Loucy (cell line): Measurements from ENCODE around the gene SNAP91.

Experiments used
- H2AFZ ChIP-seq: fragments of 200-600 bp; sonication (generic); 2 replicates; pipeline ENCODE4 v1.6.0; 2016; ENCODE audit warnings: antibody characterized with exemption, mild to moderate bottlenecking, low read length, moderate library complexity
- H3F3A ChIP-seq: fragments of 200-600 bp; 2 replicates; pipeline ENCODE4 v1.6.0; 2016; ENCODE audit warnings: antibody characterized with exemption, low read depth, mild to moderate bottlenecking
- H3K27me3 ChIP-seq: fragments of 200-600 bp; sonication (generic); 2 replicates; pipeline ENCODE4 v1.6.1; 2014; ENCODE audit warnings: low read length, mild to moderate bottlenecking; ENCODE audit not compliant: insufficient read depth, poor library complexity, severe bottlenecking
- H3K36me3 ChIP-seq: fragments of 200-600 bp; sonication (generic); 2 replicates; pipeline ENCODE4 v1.6.1; 2016; ENCODE audit warnings: low read length; ENCODE audit not compliant: insufficient read depth
- H3K4me1 ChIP-seq: fragments of 200-600 bp; sonication (generic); 2 replicates; pipeline ENCODE4 v1.5.1; 2014; ENCODE audit warnings: low read length, mild to moderate bottlenecking; ENCODE audit not compliant: insufficient read depth, poor library complexity, severe bottlenecking
- H3K4me2 ChIP-seq: fragments of 200-600 bp; sonication (generic); 2 replicates; pipeline ENCODE4 v1.6.0; 2014; ENCODE audit warnings: antibody characterized with exemption, low read length, low read depth, mild to moderate bottlenecking; ENCODE audit not compliant: poor library complexity, severe bottlenecking
- H3K4me3 ChIP-seq: fragments of 200-600 bp; sonication (generic); 2 replicates; pipeline ENCODE4 v1.5.1; 2014; ENCODE audit warnings: low read length, mild to moderate bottlenecking, mixed read lengths; ENCODE audit not compliant: poor library complexity, severe bottlenecking
- H3K79me2 ChIP-seq: fragments of 200-600 bp; sonication (generic); 2 replicates; pipeline ENCODE4 v1.6.1; 2014; ENCODE audit warnings: low read length; ENCODE audit not compliant: insufficient read depth
- H3K9ac ChIP-seq: fragments of 200-600 bp; sonication (generic); 2 replicates; pipeline ENCODE4 v1.6.0; 2014; ENCODE audit warnings: mild to moderate bottlenecking, low read depth, low read length, moderate library complexity; ENCODE audit not compliant: poor library complexity, severe bottlenecking
- H3K9me2 ChIP-seq: fragments of 200-600 bp; sonication (generic); replicated peaks from 2 replicates; pipeline ENCODE4 v1.6.1; 2016; ENCODE audit warnings: low read depth, low read length, mixed read lengths
- H3K9me3 ChIP-seq: fragments of 200-600 bp; sonication (generic); 2 replicates; pipeline ENCODE4 v1.6.1; 2014; ENCODE audit warnings: mild to moderate bottlenecking, antibody characterized with exemption, low read length, low read depth; ENCODE audit not compliant: insufficient read depth
- H4K20me1 ChIP-seq: fragments of 200-600 bp; sonication (generic); 2 replicates; pipeline ENCODE4 v1.6.0; 2014; ENCODE audit warnings: antibody characterized with exemption, low read length, mild to moderate bottlenecking; ENCODE audit not compliant: insufficient read depth, poor library complexity, severe bottlenecking
- CTCF ChIP-seq: fragments of 200-600 bp; sonication (generic); conservative IDR thresholded peaks from 2 replicates; pipeline ENCODE4 v1.5.1; 2014; ENCODE audit warnings: mild to moderate bottlenecking, antibody characterized with exemption, low read length
- EZH2phosphoT487 ChIP-seq: fragments of 200-600 bp; IDR thresholded peaks from 2 replicates; pipeline ENCODE4 v1.6.1; 2018; ENCODE audit warnings: antibody characterized with exemption, mild to moderate bottlenecking, moderate library complexity, borderline replicate concordance

The SNAP91 gene

GRCh38 chr6:83677791-83678190, 31.1 kb downstream of the SNAP91 start:
- H3K9me3 ChIP-seq = no peaks in the 10 kb centered on the region
- no peak overlapping the region for H2AFZ ChIP-seq
- H3K9ac ChIP-seq = no peak overlapping the region
- H3K4me3 ChIP-seq = no peak overlapping the region
- H4K20me1 ChIP-seq = no peaks in the 10 kb centered on the region
- TF ChIP-seq CTCF = no peak
- no peak for TF ChIP-seq EZH2phosphoT487
- H3F3A ChIP-seq = no peaks in the 10 kb centered on the region
- H3K9me2 ChIP-seq = no peaks in the 10 kb centered on the region
- no peaks in the 10 kb centered on the region for H3K79me2 ChIP-seq
- H3K36me3 ChIP-seq = no peaks in the 10 kb centered on the region
- H3K4me1 ChIP-seq = no peaks in the 10 kb centered on the region
- H3K27me3 ChIP-seq = no peaks in the 10 kb centered on the region
- H3K4me2 ChIP-seq = no peak overlapping the region

DNA sequence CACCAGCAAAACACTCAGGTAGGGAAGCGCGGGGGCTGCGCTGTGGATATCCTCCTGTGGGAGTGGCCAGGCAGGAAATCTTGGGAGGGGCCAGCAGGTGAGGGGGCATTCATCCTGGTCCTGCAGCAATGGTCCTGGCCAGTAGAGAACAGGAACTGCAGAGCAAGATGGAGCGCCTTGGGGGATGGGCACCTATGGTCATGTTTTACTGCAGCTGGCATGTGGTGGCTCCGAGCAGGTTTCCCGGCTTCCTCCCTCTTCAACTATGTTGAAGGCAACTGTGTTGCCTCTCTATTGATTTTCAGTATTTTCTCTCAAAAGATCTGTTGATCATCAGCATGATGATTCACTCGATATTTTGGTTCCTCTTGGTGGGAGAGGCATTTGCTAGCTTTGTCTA, 70.9 kb downstream of the SNAP91 start:
- Histone ChIP-seq H3K4me2 (no peak overlapping the region), H4K20me1 (no peaks in the 10 kb centered on the region), H3K4me3 (no peak overlapping the region), H3K9me2 (no peaks in the 10 kb centered on the region), H3K9me3 (no peaks in the 10 kb centered on the region), H3K27me3 (no peaks in the 10 kb centered on the region), H3K36me3 (no peaks in the 10 kb centered on the region), H3K4me1 (no peaks in the 10 kb centered on the region), H3K9ac (no peak overlapping the region), H3K79me2 (no peaks in the 10 kb centered on the region), H2AFZ (no peak overlapping the region), H3F3A (no peaks in the 10 kb centered on the region)
- TF ChIP-seq EZH2phosphoT487 (no peak), CTCF (no peak)

DNA sequence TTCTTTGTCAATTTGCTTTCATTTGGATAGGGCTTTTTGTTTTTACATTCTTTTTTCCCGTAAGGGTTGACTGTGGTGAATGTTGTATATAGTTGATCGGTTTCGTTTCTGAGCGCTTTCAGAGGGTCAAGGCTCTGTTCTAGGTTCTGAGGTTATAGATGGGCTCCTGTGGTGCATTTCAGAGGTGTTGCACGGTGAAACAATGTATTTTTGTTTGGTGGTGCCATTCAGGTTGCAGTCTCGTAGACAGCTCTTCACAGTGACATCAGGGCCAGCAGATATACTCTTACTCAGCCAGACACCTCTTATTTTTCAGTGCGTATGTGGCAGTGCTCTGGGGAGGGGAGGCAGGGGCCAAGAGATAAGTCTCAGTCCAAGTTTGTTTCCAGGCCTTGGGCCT, 72.1 kb downstream of the SNAP91 start:
- Histone ChIP-seq H4K20me1 (no peaks in the 10 kb centered on the region), H3K9ac (no peak overlapping the region), H3K9me2 (no peaks in the 10 kb centered on the region), H3K79me2 (no peaks in the 10 kb centered on the region), H3K4me1 (no peaks in the 10 kb centered on the region), H3K4me3 (no peak overlapping the region), H3K4me2 (no peak overlapping the region), H3K36me3 (no peaks in the 10 kb centered on the region), H3K27me3 (no peaks in the 10 kb centered on the region), H2AFZ (no peak overlapping the region), H3F3A (no peaks in the 10 kb centered on the region), H3K9me3 (no peaks in the 10 kb centered on the region)
- TF ChIP-seq CTCF (no peak), EZH2phosphoT487 (no peak)
